H1 (cell line): ENCODE measurements around the gene NT5DC1. TPM values are rescaled to one million over a fixed set of nuclear protein-coding genes. Genes with fewer than 3 reads are reported as not detected.

Experiments
- SRF ChIP-seq: IDR thresholded peaks from 2 replicates; pipeline ENCODE4 v1.6.1; 2011; ENCODE audit warnings: mild to moderate bottlenecking, low read depth, low read length, moderate library complexity
- polyA plus RNA-seq, 7 experiments: library from polyadenylated mRNA; depleted of rRNA in 3 of 7; stranded (reverse) in 5 of 7; unstranded in 2 of 7; fragments of >200 nt in 5 of 7; fragments of 200-250 nt in 2 of 7; gene quantifications; 1 replicate in 5 of 7; 2 replicates in 1 of 7; 4 replicates in 1 of 7; pipeline versions ENCODE4 v1.2.1 to v1.2.3, GENCODE V29; 2011 to 2013; ENCODE audit warnings: missing spikeins in 2 of 7, mixed read lengths in 2 of 7
- total RNA-seq: library from RNA; stranded (reverse); fragmentation: NEBNext Ultra II Directional; extraction: Animal tissue kit (Norgen Biotek cat#: 25700); gene quantifications from 2 replicates; pipeline ENCODE4 v1.2.1, GENCODE V29; 2021
- TF ChIP-seq, protein P1 (sequence below), 3 experiments: IDR thresholded peaks; 1 replicate in 2 of 3; 2 replicates in 1 of 3; pipeline versions ENCODE4 v1.5.1 to v1.6.1; 2011; ENCODE audit warnings: low read length in 3 of 3, mild to moderate bottlenecking in 3 of 3, inconsistent platforms in 2 of 3, low read depth in 1 of 3, moderate library complexity in 1 of 3; ENCODE audit not compliant: insufficient read depth in 1 of 3; ENCODE audit errors: control extremely low read depth in 1 of 3

NT5DC1 gene
- total and polyA plus RNA-seq, 2 of the 8 experiments (the other 6 are each of a cell fraction or from before 2014, with no cell fraction given) = 25.3 to 72.7 TPM

DNA sequence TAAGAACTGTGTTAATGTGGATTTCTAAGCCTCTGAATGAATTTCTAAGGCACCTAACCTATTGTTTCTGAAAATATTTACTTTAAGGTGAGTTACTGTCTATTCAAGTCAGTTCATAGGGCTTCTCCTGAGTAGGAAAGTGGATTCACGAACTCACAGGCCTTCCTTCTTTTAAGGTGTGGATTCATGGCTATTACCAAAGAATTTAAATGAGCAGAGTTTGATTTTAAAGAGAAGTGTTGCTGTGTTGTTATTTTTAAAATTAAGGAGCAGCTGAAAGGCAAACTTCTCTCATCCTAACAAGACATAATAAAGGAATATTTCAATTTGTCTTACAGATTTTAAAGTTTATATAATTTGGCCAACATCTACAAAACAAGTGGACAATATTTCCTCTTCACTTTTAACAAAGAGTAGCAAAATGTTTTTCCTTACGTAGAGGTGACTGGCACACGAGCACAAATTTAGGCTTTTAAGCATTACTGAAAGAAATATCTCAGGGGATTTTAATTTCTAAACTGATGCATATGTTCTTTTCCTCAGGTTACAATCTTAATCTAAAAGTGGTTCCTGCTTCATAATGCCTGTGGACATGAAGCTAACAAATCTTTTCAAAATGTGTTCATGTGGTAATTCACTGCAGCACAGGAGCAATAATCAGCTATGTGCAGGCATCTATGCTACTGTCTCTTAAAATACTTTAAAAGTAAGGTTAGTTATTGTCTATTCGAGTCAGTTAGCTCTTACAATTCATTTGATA is 153.8 kb downstream of the NT5DC1 start (continued):
- no peak for TF ChIP-seq SRF
- TF ChIP-seq, protein P1, sequence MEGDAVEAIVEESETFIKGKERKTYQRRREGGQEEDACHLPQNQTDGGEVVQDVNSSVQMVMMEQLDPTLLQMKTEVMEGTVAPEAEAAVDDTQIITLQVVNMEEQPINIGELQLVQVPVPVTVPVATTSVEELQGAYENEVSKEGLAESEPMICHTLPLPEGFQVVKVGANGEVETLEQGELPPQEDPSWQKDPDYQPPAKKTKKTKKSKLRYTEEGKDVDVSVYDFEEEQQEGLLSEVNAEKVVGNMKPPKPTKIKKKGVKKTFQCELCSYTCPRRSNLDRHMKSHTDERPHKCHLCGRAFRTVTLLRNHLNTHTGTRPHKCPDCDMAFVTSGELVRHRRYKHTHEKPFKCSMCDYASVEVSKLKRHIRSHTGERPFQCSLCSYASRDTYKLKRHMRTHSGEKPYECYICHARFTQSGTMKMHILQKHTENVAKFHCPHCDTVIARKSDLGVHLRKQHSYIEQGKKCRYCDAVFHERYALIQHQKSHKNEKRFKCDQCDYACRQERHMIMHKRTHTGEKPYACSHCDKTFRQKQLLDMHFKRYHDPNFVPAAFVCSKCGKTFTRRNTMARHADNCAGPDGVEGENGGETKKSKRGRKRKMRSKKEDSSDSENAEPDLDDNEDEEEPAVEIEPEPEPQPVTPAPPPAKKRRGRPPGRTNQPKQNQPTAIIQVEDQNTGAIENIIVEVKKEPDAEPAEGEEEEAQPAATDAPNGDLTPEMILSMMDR (IDR thresholded peaks at IDR 0.05; ENCODE audit: control extremely low read depth in 1 of 3, insufficient read depth in 1 of 3, low read depth in 1 of 3, low read length in 3 of 3) = no peak
